ENCODE data around the gene BATF3. TPM values are rescaled to one million over a fixed set of nuclear protein-coding genes. Genes with fewer than 3 reads are reported as not detected.

BATF3 gene
- polyA plus RNA-seq, 1 of the 3 experiments (the other 2 are of a cell fraction), result 0.76 TPM

- Histone ChIP-seq H3K79me2 (ENCODE audit: insufficient read depth) (no peaks in the 10 kb centered on the region), H3K4me3 (ENCODE audit: low read depth in 2 of 2, low read length in 1 of 2) (no peak overlapping the region), H2AFZ (ENCODE audit: low read depth) (no peak overlapping the region), H3K4me2 (no peak overlapping the region), H3K4me1 (ENCODE audit: control insufficient read depth in 1 of 2, insufficient read depth in 2 of 2, low read depth in 1 of 2, low read length in 1 of 2) (peaks cover 0 to 3% of the 10 kb centered on the region in 2 experiments; a peak in 1 of 4 replicates), H3K9ac (no peak overlapping the region), H3K9me3 (no peaks in the 10 kb centered on the region), H3K36me3 (replicated peaks in 1 of 2; ENCODE audit: control insufficient read depth in 1 of 2, insufficient read depth in 2 of 2, low read length in 1 of 2) (no peaks in the 10 kb centered on the region), H3K27me3 (ENCODE audit: insufficient read depth) (peaks cover 24% of the 10 kb centered on the region; the same call in 1 of the 2 replicates), H3K27ac (ENCODE audit: low read depth in 2 of 2, low read length in 1 of 2) (no peak overlapping the region), H3F3A (replicated peaks; ENCODE audit: insufficient read depth) (no peaks in the 10 kb centered on the region), H4K20me1 (ENCODE audit: insufficient read depth) (no peaks in the 10 kb centered on the region), H3K9me2 (no peaks in the 10 kb centered on the region)
- no peak for TF ChIP-seq RXRA (IDR thresholded peaks at IDR 0.05; ENCODE audit: borderline replicate concordance, low read depth)
- no peak for TF ChIP-seq REST (IDR thresholded peaks at IDR 0.05; ENCODE audit: low read depth, low read length)
- no peak for TF ChIP-seq TCF12 (IDR thresholded peaks at IDR 0.05)
- no peak for TF ChIP-seq POLR2AphosphoS5 (IDR thresholded peaks at IDR 0.05; ENCODE audit: low read depth, low read length)
- no peak for TF ChIP-seq FOXJ3 (CRISPR knock-in tag; IDR thresholded peaks at IDR 0.05)
- no peak for TF ChIP-seq GABPA (IDR thresholded peaks at IDR 0.05; ENCODE audit: low read depth)
- TF ChIP-seq USF1 (IDR thresholded peaks at IDR 0.05; ENCODE audit: borderline replicate concordance, low read depth), result no peak
- no peak for TF ChIP-seq RAD21 (IDR thresholded peaks at IDR 0.05; ENCODE audit: low read length)
- TF ChIP-seq NFIC (IDR thresholded peaks at IDR 0.05; ENCODE audit: borderline replicate concordance), result no peak
- TF ChIP-seq MEF2A (IDR thresholded peaks at IDR 0.05; ENCODE audit: borderline replicate concordance, low read depth), result no peak
- no peak for TF ChIP-seq MAX (IDR thresholded peaks at IDR 0.05; ENCODE audit: low read depth)
- TF ChIP-seq RCOR1 (IDR thresholded peaks at IDR 0.05; ENCODE audit: low read length), result no peak
- TF ChIP-seq ELF1 (IDR thresholded peaks at IDR 0.05), result no peak
- TF ChIP-seq NRF1 (IDR thresholded peaks at IDR 0.05; ENCODE audit: low read depth, low read length), result no peak
- no peak for TF ChIP-seq TEAD4 (IDR thresholded peaks at IDR 0.05; ENCODE audit: borderline replicate concordance, insufficient read depth)
- no peak for TF ChIP-seq EZH2phosphoT487 (IDR thresholded peaks at IDR 0.05; ENCODE audit: borderline replicate concordance, low read depth)
- ChIA-PET CTCF (no interaction called here), POLR2A (no interaction called here)
- 62% methylated on average over 13 of the region's 13 CpGs for WGBS (ENCODE audit: low lambda C conversion rate)
- no peak for DNase-seq
Measured at GRCh38 chr1:212645546-212646543, 53.8 kb downstream of the BATF3 start.
